ENCODE results near the gene RAB40B. TPM values are rescaled to one million over a fixed set of nuclear protein-coding genes. Genes with fewer than 3 reads are reported as not detected.
A peak's percentile ranks its signal among the peaks of the same experiment; 100 is the strongest.
"Not testable (repeated sequence)": the region's sequence is repeated elsewhere in the genome, so short reads cannot be mapped to it uniquely, and the experiment has no call there.

The RAB40B gene
- total and polyA plus RNA-seq, 2 experiments from 2014 or later = 20.0 to 27.8 TPM

- no peak overlapping the region for H3K4me2 ChIP-seq
- TF ChIP-seq EZH2phosphoT487 (IDR thresholded peaks at IDR 0.05; ENCODE audit: low read depth, severe bottlenecking, unreplicated experiment) (no peak), EZH2 (IDR thresholded peaks at IDR 0.05; ENCODE audit: borderline replicate concordance) (no peak), CTCF (IDR thresholded peaks at IDR 0.05; ENCODE audit: poor library complexity) (no peak)
- H3K9me2 ChIP-seq (replicated peaks; ENCODE audit: insufficient read depth) = no peaks in the 10 kb centered on the region
- H3K27ac ChIP-seq = peak overlapping the region; percentile 89
- H4K20me1 ChIP-seq (ENCODE audit: insufficient read depth, poor library complexity, severe bottlenecking) = no peaks in the 10 kb centered on the region
- H3K79me2 ChIP-seq = no peaks in the 10 kb centered on the region
- no peaks in the 10 kb centered on the region for H3K27me3 ChIP-seq
- no peak for DNase-seq (ENCODE audit: low spot score)
- 90% methylated on average over 16 of the region's 16 CpGs for WGBS (ENCODE audit: low lambda C conversion rate, missing lambda C conversion rate)
- peaks cover 3% of the 10 kb centered on the region for H3K4me1 ChIP-seq (ENCODE audit: insufficient read depth)
- no peaks in the 10 kb centered on the region for H3K9me3 ChIP-seq (ENCODE audit: low read depth)
- H3K36me3 ChIP-seq (replicated peaks; ENCODE audit: insufficient read depth, low read depth) = no peaks in the 10 kb centered on the region
- H2AFZ ChIP-seq = no peak overlapping the region
- no peak overlapping the region for H3K4me3 ChIP-seq
Measured at GRCh38 chr17:82656266-82656665, 42.2 kb downstream of the RAB40B start.

GRCh38 chr17:82655523-82655922 lies 43.0 kb downstream of the RAB40B start:
- DNase-seq (ENCODE audit: low spot score) = peak; percentile 42

DNA sequence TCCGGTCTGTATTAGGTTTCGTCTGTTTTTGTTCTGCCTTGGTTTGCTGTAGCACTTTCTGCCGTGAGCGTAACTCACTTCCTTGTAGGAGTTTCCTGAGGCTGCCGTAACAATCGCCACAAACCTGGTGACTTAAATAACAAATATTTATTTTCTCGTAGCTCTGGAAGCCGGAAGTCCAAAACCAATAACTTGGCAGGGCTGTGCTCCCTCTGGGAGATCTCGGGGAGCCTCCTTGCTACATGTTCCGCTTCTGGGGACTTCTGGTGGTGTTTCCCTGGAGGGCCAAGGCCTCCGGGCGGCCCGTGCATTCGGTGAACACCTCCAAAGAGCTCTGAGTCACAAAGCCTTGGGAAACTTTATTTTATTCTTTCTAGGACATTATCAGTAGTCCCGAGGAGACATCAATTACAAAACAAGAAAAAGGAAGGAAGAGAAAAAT lies 43.4 kb downstream of the RAB40B start:
- TF ChIP-seq CTCF (IDR thresholded peaks at IDR 0.05; ENCODE audit: poor library complexity) = no peak
- no peak for TF ChIP-seq EZH2phosphoT487 (IDR thresholded peaks at IDR 0.05; ENCODE audit: low read depth, severe bottlenecking, unreplicated experiment)
- no peak for TF ChIP-seq EZH2 (IDR thresholded peaks at IDR 0.05; ENCODE audit: borderline replicate concordance)
- 75% methylated on average over 15 of the region's 15 CpGs for WGBS (ENCODE audit: low lambda C conversion rate, missing lambda C conversion rate)
- Histone ChIP-seq H3K4me1 (ENCODE audit: insufficient read depth) (peaks cover 3% of the 10 kb centered on the region), H3K4me2 (peak overlapping the region; percentile 34), H3K27ac (peak overlapping the region; percentile 89), H2AFZ (no peak overlapping the region), H4K20me1 (ENCODE audit: insufficient read depth, poor library complexity, severe bottlenecking) (no peaks in the 10 kb centered on the region), H3K9me3 (ENCODE audit: low read depth) (no peaks in the 10 kb centered on the region), H3K36me3 (replicated peaks; ENCODE audit: insufficient read depth, low read depth) (no peaks in the 10 kb centered on the region), H3K4me3 (no peak overlapping the region), H3K79me2 (no peaks in the 10 kb centered on the region), H3K9me2 (replicated peaks; ENCODE audit: insufficient read depth) (no peaks in the 10 kb centered on the region), H3K27me3 (no peaks in the 10 kb centered on the region)
- DNase-seq (ENCODE audit: low spot score) = peak; percentile 64

More at GRCh38 chr17:82655523-82655922, 43.0 kb downstream of the RAB40B start:
- Histone ChIP-seq H4K20me1 (ENCODE audit: insufficient read depth, poor library complexity, severe bottlenecking) (no peaks in the 10 kb centered on the region), H3K4me3 (no peak overlapping the region), H3K4me2 (peak overlapping the region; percentile 34), H2AFZ (no peak overlapping the region), H3K27me3 (no peaks in the 10 kb centered on the region), H3K27ac (peak overlapping the region; percentile 89), H3K9me3 (ENCODE audit: low read depth) (no peaks in the 10 kb centered on the region), H3K9me2 (replicated peaks; ENCODE audit: insufficient read depth) (no peaks in the 10 kb centered on the region), H3K4me1 (ENCODE audit: insufficient read depth) (peaks cover 3% of the 10 kb centered on the region), H3K79me2 (no peaks in the 10 kb centered on the region), H3K36me3 (replicated peaks; ENCODE audit: insufficient read depth, low read depth) (no peaks in the 10 kb centered on the region)
- 87% methylated on average over 13 of the region's 13 CpGs for WGBS (ENCODE audit: low lambda C conversion rate, missing lambda C conversion rate)
- TF ChIP-seq EZH2 (IDR thresholded peaks at IDR 0.05; ENCODE audit: borderline replicate concordance) (no peak), EZH2phosphoT487 (IDR thresholded peaks at IDR 0.05; ENCODE audit: low read depth, severe bottlenecking, unreplicated experiment) (no peak), CTCF (IDR thresholded peaks at IDR 0.05; ENCODE audit: poor library complexity) (no peak)

- H3K9me3 ChIP-seq (ENCODE audit: low read depth); H2AFZ ChIP-seq; H3K36me3 ChIP-seq (replicated peaks; ENCODE audit: insufficient read depth, low read depth); H3K4me1 ChIP-seq (ENCODE audit: insufficient read depth); H3K27me3 ChIP-seq; H3K4me2 ChIP-seq; H3K79me2 ChIP-seq; H3K4me3 ChIP-seq; H4K20me1 ChIP-seq (ENCODE audit: insufficient read depth, poor library complexity, severe bottlenecking); DNase-seq (ENCODE audit: low spot score); H3K9me2 ChIP-seq (replicated peaks; ENCODE audit: insufficient read depth): not testable (repeated sequence)
- peak overlapping the region; percentile 89 for H3K27ac ChIP-seq
- 94% methylated on average over 6 of the region's 6 CpGs for WGBS (ENCODE audit: low lambda C conversion rate, missing lambda C conversion rate)
Measured at GRCh38 chr17:82654611-82655010, 43.9 kb downstream of the RAB40B start.

All from hepatocyte (in vitro differentiated cells).